Measurements from ENCODE around the gene CYP27B1. TPM values are rescaled to one million over a fixed set of nuclear protein-coding genes. Genes with fewer than 3 reads are reported as not detected.

CYP27B1 gene
- total RNA-seq, 1 experiment from 2014 or later: 11.6 TPM

GRCh38 chr12:57717846-57718640, 48.8 kb downstream of the CYP27B1 start (continued):
- TF ChIP-seq YY1 (IDR thresholded peaks at IDR 0.05; ENCODE audit: extremely low read depth, insufficient replicate concordance, low read depth, low read length): no peak
- TF ChIP-seq EZH2phosphoT487 (IDR thresholded peaks at IDR 0.05; ENCODE audit: borderline replicate concordance): no peak
- no peak for TF ChIP-seq CTCF (IDR thresholded peaks at IDR 0.05 in 2 of 3, conservative IDR thresholded peaks at IDR 0.05 in 1 of 3; ENCODE audit: borderline replicate concordance in 1 of 3, insufficient read depth in 1 of 3, low read depth in 2 of 3, low read length in 2 of 3)
- no peak for TF ChIP-seq FOSL1 (IDR thresholded peaks at IDR 0.05; ENCODE audit: low read depth)
- TF ChIP-seq EZH2 (IDR thresholded peaks at IDR 0.05): no peak
- no peak for TF ChIP-seq SIN3A (IDR thresholded peaks at IDR 0.05; ENCODE audit: low read depth)
- no peak for TF ChIP-seq SP1 (IDR thresholded peaks at IDR 0.05; ENCODE audit: low read depth)
- TF ChIP-seq ZFX (IDR thresholded peaks at IDR 0.05): no peak

- ChIA-PET CTCF (no interaction called here), RAD21 (ENCODE audit: low non-redundant PET in 1 of 2, low total read pairs in 2 of 2, uncharacterized antibody in 2 of 2, unreplicated experiment in 2 of 2) (no interaction called here), POLR2A (no interaction called here)
- Histone ChIP-seq H3K36me3 (ENCODE audit: control insufficient read depth in 1 of 2, insufficient read depth in 2 of 2, low read length in 2 of 2) (peaks cover 3 to 15% of the 10 kb centered on the region in 2 experiments; a peak in 3 of 4 replicates), H3K4me3 (replicated peaks in 1 of 2; ENCODE audit: low read depth in 1 of 2, low read length in 2 of 2) (no peak overlapping the region), H3K9ac (ENCODE audit: low read length) (no peak overlapping the region), H3K4me1 (ENCODE audit: control insufficient read depth in 1 of 2, insufficient read depth in 2 of 2, low read length in 2 of 2) (no peaks in the 10 kb centered on the region), H3K79me2 (ENCODE audit: insufficient read depth, low read length) (no peaks in the 10 kb centered on the region), H3K27me3 (ENCODE audit: insufficient read depth, low read length) (no peaks in the 10 kb centered on the region), H4K20me1 (ENCODE audit: insufficient read depth) (no peaks in the 10 kb centered on the region), H3K9me3 (ENCODE audit: control insufficient read depth in 1 of 2, insufficient read depth in 1 of 2, low read depth in 1 of 2, low read length in 2 of 2) (no peaks in the 10 kb centered on the region), H2AFZ (ENCODE audit: low read depth, low read length, poor library complexity, severe bottlenecking) (no peak overlapping the region), H3K4me2 (ENCODE audit: low read length) (no peak overlapping the region), H3K9me2 (ENCODE audit: insufficient read depth) (no peaks in the 10 kb centered on the region), H3K27ac (ENCODE audit: low read depth, low read length) (no peak overlapping the region)
- intact Hi-C loops (cut with micrococcal nuclease): no loop called here
- no TSS peak for BruUV-seq (replicated peaks)
- no peak for DNase-seq (ENCODE audit: low read depth, low spot score)
- ATAC-seq: no peak
- TF ChIP-seq SP1 (IDR thresholded peaks at IDR 0.05; ENCODE audit: low read depth) (no peak), MAX (IDR thresholded peaks at IDR 0.05) (no peak), ZBTB33 (IDR thresholded peaks at IDR 0.05; ENCODE audit: extremely low read depth, insufficient replicate concordance, low read length) (no peak), YY1 (IDR thresholded peaks at IDR 0.05; ENCODE audit: extremely low read depth, insufficient replicate concordance, low read depth, low read length) (no peak), SIN3A (IDR thresholded peaks at IDR 0.05; ENCODE audit: low read depth) (no peak), EZH2 (IDR thresholded peaks at IDR 0.05) (no peak), SRF (IDR thresholded peaks at IDR 0.05; ENCODE audit: low read depth) (no peak), JUND (IDR thresholded peaks at IDR 0.05) (no peak), ZFX (IDR thresholded peaks at IDR 0.05) (no peak), POLR2A (IDR thresholded peaks at IDR 0.05; ENCODE audit: borderline replicate concordance, extremely low read depth, insufficient read depth, insufficient read length) (no peak), RAD21 (IDR thresholded peaks at IDR 0.05; ENCODE audit: low read depth) (no peak), REST (IDR thresholded peaks at IDR 0.05; ENCODE audit: low read depth) (no peak), CBX3 (IDR thresholded peaks at IDR 0.05; ENCODE audit: low read depth) (no peak), EGR1 (IDR thresholded peaks at IDR 0.05; ENCODE audit: low read depth) (no peak)
Observed at GRCh38 chr12:57717131-57717530, 49.7 kb downstream of the CYP27B1 start.

All from HCT116 (cell line).